HAP-1 (cell line): ENCODE results near the gene ANGPTL5.
A peak's percentile ranks its signal among the peaks of the same experiment; 100 is the strongest.
"Not testable (repeated sequence)": the region's sequence is repeated elsewhere in the genome, so short reads cannot be mapped to it uniquely, and the experiment has no call there.

Experiments
- DNase-seq, 2 experiments: peaks; one replicate each; pipeline ENCODE4 v3.0.0-alpha.2; 2016 to 2020; ENCODE audit warnings: low spot score in 2 of 2
- H3K27me3 ChIP-seq: fragments of 250-450 bp; sonication (Bioruptor Pico); 2 replicates; pipeline ENCODE4 v1.5.1; 2020; ENCODE audit warnings: low read depth, mild to moderate bottlenecking, moderate library complexity
- H3K36me3 ChIP-seq: fragments of 250-450 bp; sonication (Bioruptor Pico); replicated peaks from 2 replicates; pipeline ENCODE4 v1.5.1; 2020; ENCODE audit warnings: mild to moderate bottlenecking
- H3K4me1 ChIP-seq: fragments of 250-450 bp; sonication (Bioruptor Pico); 2 replicates; pipeline ENCODE4 v1.5.1; 2020; ENCODE audit warnings: mild to moderate bottlenecking
- H3K4me3 ChIP-seq: fragments of 250-450 bp; sonication (Bioruptor Pico); 2 replicates; pipeline ENCODE4 v1.5.1; 2020; ENCODE audit warnings: mild to moderate bottlenecking, moderate library complexity
- H3K9me3 ChIP-seq: fragments of 250-450 bp; sonication (Bioruptor Pico); 2 replicates; pipeline ENCODE4 v1.5.1; 2020; ENCODE audit warnings: mild to moderate bottlenecking, moderate library complexity
- in situ Hi-C: fragments of 300-500 bp; cut with MboI; formaldehyde crosslinking; loops from 3 replicates; pipeline ENCODE4 v1.14.3; 2020; ENCODE audit warnings: low sequenced_read_pairs, inconsistent platforms, mixed read lengths

Gene ANGPTL5

GRCh38 chr11:101867951-101868350, 48.4 kb downstream of the ANGPTL5 start:
- Histone ChIP-seq H3K4me1 (no peaks in the 10 kb centered on the region), H3K9me3 (no peaks in the 10 kb centered on the region; the same call in 1 of the 2 replicates), H3K36me3 (no peaks in the 10 kb centered on the region), H3K27me3 (no peaks in the 10 kb centered on the region), H3K4me3 (no peak overlapping the region)
- in situ Hi-C loops: loop anchor here (10.0 kb wide), 1 partner anchor 137 kb away; no protein-coding TSS in a partner anchor
- DNase-seq: no peak

- in situ Hi-C loops: loop anchor here (10.0 kb wide), 1 partner anchor 138 kb away; no protein-coding TSS in a partner anchor
- no peaks in the 10 kb centered on the region for H3K36me3 ChIP-seq
- H3K27me3 ChIP-seq: no peaks in the 10 kb centered on the region
- no peak for DNase-seq
- H3K4me1 ChIP-seq: no peaks in the 10 kb centered on the region
- no peak overlapping the region for H3K4me3 ChIP-seq
- H3K9me3 ChIP-seq: no peaks in the 10 kb centered on the region; the same call in 1 of the 2 replicates
Observed at GRCh38 chr11:101866619-101867491, 49.5 kb downstream of the ANGPTL5 start.

GRCh38 chr11:101864098-101864497, 52.2 kb downstream of the ANGPTL5 start:
- Histone ChIP-seq H3K4me3 (no peak overlapping the region), H3K4me1 (no peaks in the 10 kb centered on the region), H3K9me3 (no peaks in the 10 kb centered on the region; the same call in 1 of the 2 replicates), H3K36me3 (no peaks in the 10 kb centered on the region), H3K27me3 (no peaks in the 10 kb centered on the region)
- in situ Hi-C loops: loop anchor here (10.0 kb wide), 1 partner anchor 141 kb away; no protein-coding TSS in a partner anchor
- no peak for DNase-seq

- DNase-seq: no peak
- in situ Hi-C loops: loop anchor here (10.0 kb wide), 1 partner anchor 141 kb away; no protein-coding TSS in a partner anchor
Observed at GRCh38 chr11:101863361-101863760, 53.0 kb downstream of the ANGPTL5 start.

GRCh38 chr11:101862391-101863233, 53.7 kb downstream of the ANGPTL5 start:
- in situ Hi-C loops: loop anchor here (10.0 kb wide), 1 partner anchor 142 kb away; no protein-coding TSS in a partner anchor
- Histone ChIP-seq H3K9me3 (no peaks in the 10 kb centered on the region; the same call in 1 of the 2 replicates), H3K4me1 (no peaks in the 10 kb centered on the region), H3K36me3 (no peaks in the 10 kb centered on the region), H3K27me3 (no peaks in the 10 kb centered on the region), H3K4me3 (no peak overlapping the region)
- peak in 1 of 2 experiments; percentile 32 for DNase-seq

More at GRCh38 chr11:101863361-101863760, 53.0 kb downstream of the ANGPTL5 start:
- no peaks in the 10 kb centered on the region for H3K4me1 ChIP-seq
- H3K4me3 ChIP-seq: no peak overlapping the region
- H3K27me3 ChIP-seq: no peaks in the 10 kb centered on the region
- no peaks in the 10 kb centered on the region for H3K36me3 ChIP-seq
- no peaks in the 10 kb centered on the region; the same call in 1 of the 2 replicates for H3K9me3 ChIP-seq

GRCh38 chr11:101860696-101861427, 55.5 kb downstream of the ANGPTL5 start:
- no peaks in the 10 kb centered on the region for H3K27me3 ChIP-seq
- no peak overlapping the region for H3K4me3 ChIP-seq
- no peaks in the 10 kb centered on the region for H3K4me1 ChIP-seq
- no peaks in the 10 kb centered on the region for H3K36me3 ChIP-seq
- H3K9me3 ChIP-seq: no peaks in the 10 kb centered on the region; the same call in 1 of the 2 replicates
- peak; percentile 57 to 59 for DNase-seq
- in situ Hi-C loops: loop anchor here (10.0 kb wide), 1 partner anchor 144 kb away; no protein-coding TSS in a partner anchor

GRCh38 chr11:101852260-101852659, 64.1 kb downstream of the ANGPTL5 start:
- in situ Hi-C loops: not testable (repeated sequence)
- peak in 1 of 2 experiments; percentile 37 for DNase-seq

GRCh38 chr11:101848262-101848661, 68.1 kb downstream of the ANGPTL5 start:
- Histone ChIP-seq H3K36me3 (no peaks in the 10 kb centered on the region), H3K27me3 (no peaks in the 10 kb centered on the region), H3K4me3 (no peak overlapping the region), H3K9me3 (no peaks in the 10 kb centered on the region), H3K4me1 (no peaks in the 10 kb centered on the region; the same call in 1 of the 2 replicates)
- in situ Hi-C loops: loop anchor here (10.0 kb wide), 1 partner anchor 403 kb away; no protein-coding TSS in a partner anchor
- peak; percentile 19 to 31 for DNase-seq

More at GRCh38 chr11:101852260-101852659, 64.1 kb downstream of the ANGPTL5 start:
- not testable (repeated sequence) for H3K36me3 ChIP-seq, H3K9me3 ChIP-seq, H3K4me1 ChIP-seq, H3K4me3 ChIP-seq, H3K27me3 ChIP-seq

- H3K27me3 ChIP-seq: no peaks in the 10 kb centered on the region
- H3K4me1 ChIP-seq: no peaks in the 10 kb centered on the region; the same call in 1 of the 2 replicates
- H3K4me3 ChIP-seq: no peak overlapping the region
- in situ Hi-C loops: loop anchor here (10.0 kb wide), 1 partner anchor 400 kb away; no protein-coding TSS in a partner anchor
- no peak for DNase-seq
- no peaks in the 10 kb centered on the region; the same call in 1 of the 2 replicates for H3K9me3 ChIP-seq
- no peaks in the 10 kb centered on the region for H3K36me3 ChIP-seq
Observed at GRCh38 chr11:101844608-101845007, 71.7 kb downstream of the ANGPTL5 start.

- H3K9me3 ChIP-seq: no peaks in the 10 kb centered on the region; the same call in 1 of the 2 replicates
- H3K27me3 ChIP-seq: no peaks in the 10 kb centered on the region
- DNase-seq: no peak
- H3K4me1 ChIP-seq: no peaks in the 10 kb centered on the region; the same call in 1 of the 2 replicates
- H3K36me3 ChIP-seq: no peaks in the 10 kb centered on the region
- in situ Hi-C loops: loop anchor here (10.0 kb wide), 1 partner anchor 396 kb away; no protein-coding TSS in a partner anchor
- no peak overlapping the region for H3K4me3 ChIP-seq
Observed at GRCh38 chr11:101840704-101841103, 75.6 kb downstream of the ANGPTL5 start.
